WERI-Rb-1 (cell line): ENCODE data around the gene TBCB.
A peak's percentile ranks its signal among the peaks of the same experiment; 100 is the strongest.

Source experiments
- DNase-seq: peaks from one replicate; pipeline ENCODE4 v3.0.0-alpha.2; 2020
- H3K27ac ChIP-seq: fragments of 250-450 bp; sonication (Bioruptor Pico); 2 replicates; pipeline ENCODE4 v1.5.1; 2020; ENCODE audit warnings: mild to moderate bottlenecking, moderate library complexity
- H3K27me3 ChIP-seq: fragments of 250-450 bp; sonication (Bioruptor Pico); 2 replicates; pipeline ENCODE4 v1.5.1; 2021; ENCODE audit warnings: mild to moderate bottlenecking, low read depth, moderate library complexity; ENCODE audit not compliant: insufficient read depth, severe bottlenecking
- H3K36me3 ChIP-seq: fragments of 250-450 bp; sonication (Bioruptor Pico); 2 replicates; pipeline ENCODE4 v1.5.1; 2020; ENCODE audit warnings: mild to moderate bottlenecking, moderate library complexity
- H3K4me3 ChIP-seq: 2 replicates; pipeline ENCODE4 v1.5.1; 2011; ENCODE audit warnings: low read depth, mild to moderate bottlenecking, control low read depth, low read length
- H3K9me3 ChIP-seq: fragments of 250-450 bp; sonication (Bioruptor Pico); 2 replicates; pipeline ENCODE4 v1.5.1; 2021; ENCODE audit warnings: mild to moderate bottlenecking, moderate library complexity; ENCODE audit not compliant: severe bottlenecking
- CTCF ChIP-seq: IDR thresholded peaks from 2 replicates; pipeline ENCODE4 v1.5.1; 2011; ENCODE audit warnings: low read depth, mild to moderate bottlenecking, control low read depth, inconsistent platforms, low read length

Gene TBCB

GRCh38 chr19:36152352-36153091, 37.3 kb downstream of the TBCB start, which contains the start of gene COX7A1:
Gene COX7A1 (minus strand): TSS chr19:36152447. CDS start chr19:36152407, 40 bp downstream.
- no peak within 1 kb of the TSS for H3K27ac ChIP-seq
- H3K4me3 ChIP-seq: no peak within 1 kb of the TSS
- TF ChIP-seq CTCF: no peak
- H3K36me3 ChIP-seq: peaks cover 24% of the 10 kb centered on the region
- no peaks in the 10 kb centered on the region for H3K9me3 ChIP-seq
- no peaks in the 10 kb centered on the region for H3K27me3 ChIP-seq
- no peak for DNase-seq

DNA sequence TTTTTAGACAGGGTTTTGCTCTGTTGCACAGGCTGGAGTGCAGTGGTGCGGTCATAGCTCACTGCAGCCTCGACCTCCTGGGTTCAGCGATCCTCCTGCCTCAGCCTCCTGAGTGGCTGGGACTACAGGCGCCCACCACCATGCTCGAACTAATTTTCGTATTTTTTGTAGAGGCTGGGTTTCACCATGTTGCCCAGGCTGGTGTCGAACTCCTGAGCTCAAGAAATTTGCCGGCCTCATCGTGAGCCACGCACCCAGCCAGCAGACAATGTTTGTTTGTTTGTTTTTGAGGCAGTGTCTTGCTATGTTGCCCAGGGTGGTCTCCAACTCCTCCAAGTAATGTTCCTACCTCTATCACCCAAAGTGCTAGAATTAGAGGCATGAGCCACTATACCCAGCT, 37.9 kb downstream of the TBCB start:
- Histone ChIP-seq H3K27me3 (no peaks in the 10 kb centered on the region), H3K9me3 (no peaks in the 10 kb centered on the region), H3K27ac (no peak overlapping the region), H3K4me3 (no peak overlapping the region), H3K36me3 (peaks cover 24% of the 10 kb centered on the region)
- no peak for TF ChIP-seq CTCF
- no peak for DNase-seq

DNA sequence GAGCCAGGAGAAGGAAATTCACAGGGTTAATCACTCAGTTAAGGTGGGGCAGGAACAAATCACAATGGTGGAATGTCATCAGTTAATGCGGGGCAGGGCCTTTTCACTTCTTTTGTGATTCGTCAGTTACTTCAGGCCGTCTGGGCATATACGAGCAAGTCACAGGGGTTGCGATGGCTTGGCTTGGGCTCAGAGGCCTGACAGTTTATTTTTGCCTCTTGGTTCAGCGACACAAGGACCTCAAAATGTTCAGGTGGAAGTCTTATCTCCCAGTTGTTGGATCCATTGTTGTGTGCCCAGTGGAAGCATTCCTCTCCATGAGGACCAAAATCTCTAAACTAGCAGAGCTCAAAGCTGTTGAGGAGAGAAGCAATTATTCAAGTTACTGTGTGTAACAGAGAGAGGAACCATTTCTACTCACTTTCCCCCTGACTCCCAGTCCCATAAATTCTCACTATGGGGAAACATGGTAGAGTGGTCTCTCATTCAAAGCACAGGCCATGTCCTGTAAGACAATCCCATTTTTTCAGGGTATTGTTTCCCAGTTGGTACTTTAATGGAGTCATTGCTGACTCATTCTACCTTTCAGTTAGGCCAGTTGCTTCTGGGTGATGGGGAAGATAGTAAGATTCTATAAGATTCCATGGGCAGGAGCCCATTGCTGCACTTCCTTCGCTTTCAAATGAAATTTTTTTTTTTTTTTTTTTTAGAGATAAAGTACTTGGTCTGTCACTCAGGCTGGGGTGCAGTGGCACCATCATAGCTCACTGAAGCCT, 45.7 kb downstream of the TBCB start:
- H3K4me3 ChIP-seq: no peak overlapping the region
- no peak for TF ChIP-seq CTCF
- no peak overlapping the region for H3K27ac ChIP-seq

DNA sequence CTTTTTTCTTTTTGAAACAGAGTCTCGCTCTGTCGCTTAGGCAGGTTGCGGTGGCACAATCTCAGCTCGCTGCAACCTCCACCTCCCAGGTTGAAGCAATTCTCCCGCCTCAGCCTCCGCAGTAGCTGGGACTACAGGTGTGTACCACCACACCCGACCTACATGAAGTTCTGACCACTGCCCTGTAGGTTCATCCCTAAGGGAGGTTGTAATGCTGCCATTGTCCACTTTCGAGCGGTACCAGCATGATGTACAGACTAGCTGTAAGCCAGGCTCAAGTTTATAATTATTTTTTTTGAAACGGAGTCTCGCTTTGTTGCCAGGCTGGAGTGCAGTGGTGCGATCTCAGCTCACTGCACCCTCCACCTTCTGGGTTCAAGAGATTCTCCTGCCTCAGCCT, 48.5 kb downstream of the TBCB start:
- peaks cover 22% of the 10 kb centered on the region for H3K36me3 ChIP-seq
- H3K27ac ChIP-seq: no peak overlapping the region
- H3K27me3 ChIP-seq: no peaks in the 10 kb centered on the region
- no peaks in the 10 kb centered on the region for H3K9me3 ChIP-seq
- no peak for DNase-seq
- no peak overlapping the region for H3K4me3 ChIP-seq
- no peak for TF ChIP-seq CTCF

More for the DNA sequence above, 45.7 kb downstream of the TBCB start:
- DNase-seq: no peak
- Histone ChIP-seq H3K9me3 (no peaks in the 10 kb centered on the region), H3K27me3 (no peaks in the 10 kb centered on the region), H3K36me3 (peaks cover 16% of the 10 kb centered on the region)

GRCh38 chr19:36169084-36169760, 54.0 kb downstream of the TBCB start:
- TF ChIP-seq CTCF: no peak
- DNase-seq: peak; percentile 87
- no peak overlapping the region for H3K4me3 ChIP-seq
- H3K9me3 ChIP-seq: no peaks in the 10 kb centered on the region
- no peaks in the 10 kb centered on the region for H3K27me3 ChIP-seq
- peak overlapping the region; percentile 88 for H3K27ac ChIP-seq
- H3K36me3 ChIP-seq: peaks cover 6% of the 10 kb centered on the region
